SK-N-MC (cell line): Measurements from ENCODE around the gene IL4.

Source experiments
- EZH2 ChIP-seq: fragments of 200-600 bp; sonication (generic); IDR thresholded peaks from one replicate; pipeline ENCODE4 v1.6.1; 2017; ENCODE audit warnings: antibody characterized with exemption
- FOXP2 ChIP-seq: optimal IDR thresholded peaks from 2 replicates; pipeline ENCODE3; 2011; ENCODE audit warnings: mild to moderate bottlenecking, moderate library complexity; ENCODE audit not compliant: insufficient read depth; ENCODE audit errors: extremely low read length, control extremely low read depth
- POLR2AphosphoS5 ChIP-seq: IDR thresholded peaks from 2 replicates; pipeline ENCODE4 v1.6.1; 2012; ENCODE audit warnings: mild to moderate bottlenecking, low read depth, low read length, borderline replicate concordance

DNA sequence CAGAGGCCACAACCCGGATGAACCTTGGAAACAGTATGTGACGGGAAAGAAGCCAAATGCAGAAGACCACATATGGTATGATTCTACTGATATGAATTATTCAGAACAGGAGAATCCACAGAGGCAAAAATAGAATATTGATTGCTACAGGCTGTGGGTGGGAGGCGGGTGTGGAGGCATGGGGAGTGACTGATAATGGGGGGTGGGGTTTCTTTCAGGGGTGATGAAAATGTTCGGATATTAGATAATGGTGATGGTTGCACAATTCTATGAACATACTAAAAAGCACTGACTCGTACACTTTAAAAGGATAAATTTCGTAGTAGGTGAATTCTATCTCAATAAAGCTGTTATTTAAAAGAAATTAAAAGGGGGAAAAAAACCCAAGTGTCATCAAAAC lies 10.7 kb downstream of the IL4 start:
- TF ChIP-seq EZH2 (no peak), FOXP2 (no peak), POLR2AphosphoS5 (no peak)
